ENCODE results near the gene SLC7A11.

SLC7A11 gene

DNA sequence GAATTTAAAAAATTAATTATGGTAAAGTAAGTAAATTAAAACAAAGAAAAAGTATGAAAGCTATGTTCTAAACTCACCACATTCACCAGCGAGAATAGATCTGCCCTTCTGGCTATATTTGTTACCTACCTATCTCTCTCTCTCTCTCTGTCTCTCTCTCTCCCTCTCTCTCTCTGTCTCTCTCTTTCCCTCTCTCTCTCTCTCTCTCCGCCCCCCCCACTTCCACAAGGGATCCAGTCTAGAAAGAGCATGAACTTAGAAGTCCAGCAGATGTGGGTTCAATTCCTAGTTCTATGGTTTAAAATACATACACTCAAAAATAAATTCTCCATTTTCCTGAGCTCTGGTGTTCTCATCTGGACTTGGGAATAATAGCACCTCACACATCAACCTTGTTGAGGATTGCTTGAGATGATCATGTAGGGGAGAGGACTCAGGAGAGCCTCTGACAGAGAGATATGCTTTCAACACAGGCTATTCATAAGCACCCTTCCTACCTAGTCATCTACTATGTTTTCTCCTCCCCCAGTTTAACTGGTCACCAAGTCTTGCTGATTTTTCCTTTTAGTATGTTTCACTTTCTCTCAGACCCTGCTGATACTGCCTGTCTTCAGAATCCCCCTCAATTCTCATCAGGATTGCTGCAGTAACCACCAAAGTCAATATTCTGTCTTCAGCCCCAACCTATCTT lies 64.7 kb downstream of the SLC7A11 start:
- TF ChIP-seq, protein P1, sequence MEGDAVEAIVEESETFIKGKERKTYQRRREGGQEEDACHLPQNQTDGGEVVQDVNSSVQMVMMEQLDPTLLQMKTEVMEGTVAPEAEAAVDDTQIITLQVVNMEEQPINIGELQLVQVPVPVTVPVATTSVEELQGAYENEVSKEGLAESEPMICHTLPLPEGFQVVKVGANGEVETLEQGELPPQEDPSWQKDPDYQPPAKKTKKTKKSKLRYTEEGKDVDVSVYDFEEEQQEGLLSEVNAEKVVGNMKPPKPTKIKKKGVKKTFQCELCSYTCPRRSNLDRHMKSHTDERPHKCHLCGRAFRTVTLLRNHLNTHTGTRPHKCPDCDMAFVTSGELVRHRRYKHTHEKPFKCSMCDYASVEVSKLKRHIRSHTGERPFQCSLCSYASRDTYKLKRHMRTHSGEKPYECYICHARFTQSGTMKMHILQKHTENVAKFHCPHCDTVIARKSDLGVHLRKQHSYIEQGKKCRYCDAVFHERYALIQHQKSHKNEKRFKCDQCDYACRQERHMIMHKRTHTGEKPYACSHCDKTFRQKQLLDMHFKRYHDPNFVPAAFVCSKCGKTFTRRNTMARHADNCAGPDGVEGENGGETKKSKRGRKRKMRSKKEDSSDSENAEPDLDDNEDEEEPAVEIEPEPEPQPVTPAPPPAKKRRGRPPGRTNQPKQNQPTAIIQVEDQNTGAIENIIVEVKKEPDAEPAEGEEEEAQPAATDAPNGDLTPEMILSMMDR (IDR thresholded peaks at IDR 0.05), result no peak

DNA sequence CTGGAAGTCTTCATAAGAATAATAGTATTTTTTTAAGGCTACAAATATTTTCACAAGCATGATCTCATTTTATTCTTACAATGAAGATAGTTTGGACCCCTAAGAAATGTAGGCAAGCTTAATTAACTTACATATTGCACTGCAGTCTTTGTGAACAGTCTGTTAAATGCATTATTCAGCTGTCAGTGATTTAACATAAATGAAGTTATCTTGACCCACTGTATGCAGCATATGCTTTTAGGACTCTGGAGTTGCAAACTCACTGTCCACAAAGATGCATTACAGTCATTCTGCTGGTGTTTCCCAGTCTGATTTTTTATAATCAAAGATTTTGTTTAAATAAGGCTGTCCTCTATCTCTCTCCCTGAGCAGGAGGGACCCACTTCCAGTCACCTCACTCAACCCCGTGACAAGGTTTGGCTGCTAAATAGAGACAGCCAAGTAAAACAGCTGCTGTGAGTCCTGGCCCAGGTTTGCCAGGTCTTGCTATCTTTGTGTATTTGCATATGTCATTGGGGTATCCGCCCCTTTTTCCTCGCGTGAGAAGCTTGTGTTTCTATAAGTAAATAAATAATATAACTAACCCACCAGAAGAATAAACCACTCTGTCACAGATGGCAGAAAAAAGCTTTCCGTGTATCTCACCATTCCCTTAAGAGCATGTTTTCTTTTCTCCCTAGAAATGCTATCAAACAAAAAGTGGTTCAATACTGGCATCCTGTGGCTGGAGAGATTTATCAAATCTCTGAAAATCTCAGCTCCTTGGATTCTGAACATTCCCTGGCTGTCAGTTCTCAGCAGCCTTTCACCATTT lies 67.0 kb downstream of the SLC7A11 start:
- TF ChIP-seq, protein P1 (IDR thresholded peaks at IDR 0.05), result no peak

DNA sequence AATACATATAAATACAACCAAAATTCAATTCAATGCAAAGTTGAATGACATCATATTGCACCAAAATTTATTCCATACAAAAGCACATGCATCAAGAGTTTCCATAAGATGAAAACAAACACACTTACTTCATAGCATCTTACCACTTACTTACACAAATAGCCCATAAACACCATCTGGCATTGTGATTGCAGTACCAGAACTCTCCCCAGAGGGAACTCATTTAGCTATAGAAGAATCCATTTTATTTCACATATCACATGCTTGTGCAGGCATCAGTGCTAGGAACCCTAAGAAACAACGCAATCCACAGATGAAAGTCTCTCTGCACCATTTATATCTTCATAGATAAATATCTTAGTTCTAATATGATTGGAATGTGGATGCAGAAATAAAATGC lies 77.9 kb downstream of the SLC7A11 start:
- TF ChIP-seq, protein P1 (IDR thresholded peaks at IDR 0.05), result no peak

DNA sequence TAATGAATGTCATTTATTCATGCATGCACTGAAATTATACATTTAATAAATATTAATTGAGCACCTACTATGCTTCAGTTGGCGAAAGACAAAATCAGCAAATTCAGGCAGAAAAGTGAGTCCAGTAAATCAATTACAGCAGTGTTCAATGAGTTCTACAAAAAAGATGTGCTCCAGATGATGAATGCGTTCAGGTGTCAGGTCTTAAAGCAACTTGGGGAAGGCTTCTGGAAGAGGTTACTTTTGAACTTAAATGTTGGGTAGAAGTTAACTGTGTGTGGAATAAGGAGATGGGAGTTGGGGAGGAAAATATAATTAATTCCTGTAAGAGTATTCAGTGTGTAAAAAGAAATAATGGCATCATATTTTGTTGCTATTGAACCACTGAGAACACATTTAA lies 79.0 kb downstream of the SLC7A11 start:
- TF ChIP-seq, protein P1 (IDR thresholded peaks at IDR 0.05), result no peak

DNA sequence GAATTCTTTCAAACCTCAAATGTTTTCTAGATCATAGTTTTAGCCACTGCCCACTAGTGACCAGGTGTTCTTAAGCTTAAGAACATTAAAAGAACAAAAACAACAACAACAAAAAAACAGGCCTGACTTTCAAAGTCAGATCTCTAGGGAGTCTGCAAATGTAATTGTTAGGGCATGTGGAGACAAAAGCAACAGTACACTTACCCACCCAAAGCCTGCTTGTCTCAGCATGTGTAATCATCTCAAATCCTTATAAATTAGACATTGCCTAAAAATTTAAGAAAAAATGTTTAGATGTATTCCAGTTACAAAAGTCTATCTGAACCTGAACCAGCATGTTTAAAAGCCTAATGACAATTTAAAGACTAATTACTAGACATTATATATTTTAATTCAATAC lies 79.9 kb downstream of the SLC7A11 start:
- TF ChIP-seq, protein P1 (IDR thresholded peaks at IDR 0.05), result no peak

DNA sequence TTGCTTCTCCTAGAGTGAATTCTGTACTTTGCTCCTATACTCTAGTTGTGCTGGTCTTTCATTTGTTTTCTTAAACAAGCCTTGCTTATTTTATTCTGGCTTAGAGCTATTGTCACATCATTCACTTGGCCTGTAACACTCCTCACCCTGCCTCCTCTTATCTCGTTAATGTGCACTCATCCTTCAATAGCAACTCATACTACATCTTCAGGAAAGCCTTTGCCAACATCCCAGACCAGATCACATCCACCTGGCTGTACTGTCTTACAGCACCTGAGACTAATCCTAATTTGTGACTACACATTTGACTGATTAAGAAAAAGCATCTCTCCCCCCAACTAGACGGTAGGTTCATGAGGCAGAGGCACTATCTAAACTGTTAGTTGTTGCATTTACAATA lies 80.8 kb downstream of the SLC7A11 start:
- TF ChIP-seq, protein P1 (IDR thresholded peaks at IDR 0.05), result no peak

DNA sequence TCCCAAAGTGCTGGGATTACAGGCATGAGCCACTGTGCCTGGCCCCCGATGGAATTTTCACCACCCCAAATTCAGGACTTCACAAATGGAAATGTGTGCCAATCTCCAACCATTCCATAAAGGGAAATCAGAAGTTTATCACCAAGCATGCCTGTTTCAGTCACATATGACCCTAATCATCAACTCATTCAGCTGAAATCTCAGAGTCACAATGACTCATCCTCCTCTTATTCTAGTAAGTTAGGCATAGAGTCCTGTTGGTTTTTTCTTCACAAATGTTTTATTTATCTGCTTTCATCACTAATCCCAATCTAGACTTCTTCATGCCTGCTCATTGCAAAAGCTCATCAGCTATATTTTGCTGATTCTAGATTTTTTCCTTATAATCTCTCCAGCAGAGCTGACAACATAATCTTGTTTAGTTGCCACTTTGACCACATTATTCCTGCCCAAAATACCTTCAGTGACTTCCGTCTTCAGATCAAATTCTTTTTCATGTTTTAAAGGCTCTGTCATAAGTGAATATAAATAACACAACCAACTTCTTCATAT lies 83.3 kb downstream of the SLC7A11 start:
- TF ChIP-seq, protein P1 (IDR thresholded peaks at IDR 0.05), result no peak

Measured in LNCAP (cell line).